Liver (tissue), 3 donors: ENCODE results near the gene P2RY14.

Experiments used
- CTCF ChIP-seq: fragments of 150-350 bp; IDR thresholded peaks from 2 replicates; pipeline ENCODE4 v1.5.1; 2017; ENCODE audit warnings: improper control_type of control experiment, low read depth, low read length; ENCODE audit not compliant: missing input control
- GABPA ChIP-seq, 2 donors: IDR thresholded peaks in 1 of 2; conservative IDR thresholded peaks in 1 of 2; 2 replicates each; pipeline ENCODE4 v1.6.1; 2016; ENCODE audit warnings: antibody characterized with exemption in 2 of 2, mild to moderate bottlenecking in 1 of 2, moderate library complexity in 1 of 2
- JUND ChIP-seq, 2 donors: IDR thresholded peaks; 2 replicates each; pipeline ENCODE4 v1.6.1; 2016; ENCODE audit warnings: antibody characterized with exemption in 2 of 2
- TAF1 ChIP-seq: conservative IDR thresholded peaks from 2 replicates; pipeline ENCODE4 v1.6.1; 2016; ENCODE audit warnings: antibody characterized with exemption, mild to moderate bottlenecking
- TF ChIP-seq, protein P1 (sequence below): IDR thresholded peaks from 2 replicates; pipeline ENCODE4 v1.6.1; 2016; ENCODE audit warnings: antibody characterized with exemption
- donor health status: healthy.
- donor health status: healthy.

DNA sequence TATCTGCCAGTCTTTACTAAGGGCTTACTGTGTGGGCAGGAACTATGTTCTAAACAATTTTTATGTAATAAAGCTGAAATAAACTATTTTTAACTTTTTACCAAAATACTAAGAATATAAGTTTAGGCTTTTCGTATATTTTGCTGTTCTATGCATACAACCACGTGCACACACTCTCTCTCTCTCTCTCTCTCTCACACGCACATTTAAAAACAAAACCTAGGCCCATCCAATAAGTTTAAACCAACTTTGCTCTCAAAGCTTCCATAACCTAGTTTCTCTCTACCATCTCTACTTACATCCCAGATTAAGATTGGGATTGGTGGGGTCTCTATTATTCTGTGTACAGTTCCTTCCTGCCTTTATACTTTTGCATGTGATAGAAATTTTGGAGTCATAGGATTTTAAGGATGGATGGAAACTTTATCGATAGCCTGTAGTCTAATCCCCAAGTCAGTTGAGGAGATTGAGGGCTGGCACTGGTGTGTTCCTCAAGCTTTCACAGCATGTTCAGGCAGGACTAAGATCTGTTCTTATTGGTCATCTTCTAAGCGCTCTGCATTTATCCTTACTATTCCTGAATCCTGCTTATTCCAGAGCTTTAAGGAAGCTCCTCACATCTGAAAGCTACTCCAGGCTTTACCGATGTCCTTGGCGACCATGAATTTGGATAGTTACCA, 77.2 kb downstream of the P2RY14 start:
- TF ChIP-seq, protein P1, sequence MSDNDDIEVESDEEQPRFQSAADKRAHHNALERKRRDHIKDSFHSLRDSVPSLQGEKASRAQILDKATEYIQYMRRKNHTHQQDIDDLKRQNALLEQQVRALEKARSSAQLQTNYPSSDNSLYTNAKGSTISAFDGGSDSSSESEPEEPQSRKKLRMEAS = no peak
- TF ChIP-seq CTCF (no peak), GABPA (IDR thresholded peaks at IDR 0.05 in 1 of 2, conservative IDR thresholded peaks at IDR 0.05 in 1 of 2) (no peak), TAF1 (no peak), JUND (IDR thresholded peaks at IDR 0.05) (no peak)
